Measurements from ENCODE around the gene RET.

DNA sequence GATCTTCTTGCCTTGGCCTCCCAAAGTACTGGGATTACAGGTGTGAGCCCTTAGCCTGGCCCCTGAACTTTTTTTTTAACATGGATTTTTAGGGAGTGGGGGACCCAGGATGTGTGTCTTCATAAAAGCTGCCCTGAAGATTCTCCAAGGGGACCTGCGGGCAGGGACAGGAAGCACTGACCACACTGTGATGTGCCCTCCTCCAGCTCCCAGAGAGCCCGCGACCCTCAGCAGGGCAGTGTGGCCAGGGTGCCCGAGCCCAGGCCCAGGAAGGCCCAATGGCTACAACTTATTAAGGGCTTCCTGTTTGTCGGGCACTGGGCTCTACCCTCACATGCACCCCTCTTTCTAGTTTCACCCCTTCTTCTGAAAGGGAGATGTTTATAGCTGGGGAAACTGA lies 2.5 kb upstream of the RET start:
- TF ChIP-seq, protein P1, sequence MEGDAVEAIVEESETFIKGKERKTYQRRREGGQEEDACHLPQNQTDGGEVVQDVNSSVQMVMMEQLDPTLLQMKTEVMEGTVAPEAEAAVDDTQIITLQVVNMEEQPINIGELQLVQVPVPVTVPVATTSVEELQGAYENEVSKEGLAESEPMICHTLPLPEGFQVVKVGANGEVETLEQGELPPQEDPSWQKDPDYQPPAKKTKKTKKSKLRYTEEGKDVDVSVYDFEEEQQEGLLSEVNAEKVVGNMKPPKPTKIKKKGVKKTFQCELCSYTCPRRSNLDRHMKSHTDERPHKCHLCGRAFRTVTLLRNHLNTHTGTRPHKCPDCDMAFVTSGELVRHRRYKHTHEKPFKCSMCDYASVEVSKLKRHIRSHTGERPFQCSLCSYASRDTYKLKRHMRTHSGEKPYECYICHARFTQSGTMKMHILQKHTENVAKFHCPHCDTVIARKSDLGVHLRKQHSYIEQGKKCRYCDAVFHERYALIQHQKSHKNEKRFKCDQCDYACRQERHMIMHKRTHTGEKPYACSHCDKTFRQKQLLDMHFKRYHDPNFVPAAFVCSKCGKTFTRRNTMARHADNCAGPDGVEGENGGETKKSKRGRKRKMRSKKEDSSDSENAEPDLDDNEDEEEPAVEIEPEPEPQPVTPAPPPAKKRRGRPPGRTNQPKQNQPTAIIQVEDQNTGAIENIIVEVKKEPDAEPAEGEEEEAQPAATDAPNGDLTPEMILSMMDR (IDR thresholded peaks at IDR 0.05) = no peak
- no peak for TF ChIP-seq POLR2AphosphoS5 (IDR thresholded peaks at IDR 0.05)
